H9 (cell line): ENCODE data around the gene MTA1. TPM values are rescaled to one million over a fixed set of nuclear protein-coding genes. Genes with fewer than 3 reads are reported as not detected.
A peak's percentile ranks its signal among the peaks of the same experiment; 100 is the strongest.

Experiments
- DNase-seq: peaks from one replicate; pipeline ENCODE4 v3.0.0-alpha.2; 2017
- H2AFZ ChIP-seq: one replicate; pipeline ENCODE4 v1.6.1; 2013; ENCODE audit warnings: mild to moderate bottlenecking, low read length, control low read depth, moderate library complexity
- H2AK5ac ChIP-seq: 2 replicates; pipeline ENCODE4 v1.6.1; 2013; ENCODE audit warnings: low read length, control low read depth, mixed read lengths; ENCODE audit not compliant: insufficient read length
- H2BK120ac ChIP-seq: one replicate; pipeline ENCODE4 v1.6.1; 2013; ENCODE audit warnings: low read depth, mild to moderate bottlenecking, low read length, control low read depth, inconsistent platforms; ENCODE audit not compliant: poor library complexity, severe bottlenecking
- H2BK12ac ChIP-seq: 2 replicates; pipeline ENCODE4 v1.6.1; 2013; ENCODE audit warnings: low read length, control low read depth, mixed read lengths, low read depth; ENCODE audit not compliant: insufficient read length
- H2BK15ac ChIP-seq: 2 replicates; pipeline ENCODE4 v1.6.1; 2013; ENCODE audit warnings: low read depth, low read length, control low read depth
- H2BK20ac ChIP-seq: one replicate; pipeline ENCODE4 v1.6.1; 2013; ENCODE audit warnings: low read depth, mild to moderate bottlenecking, low read length, control low read depth, inconsistent platforms; ENCODE audit not compliant: poor library complexity, severe bottlenecking
- H2BK5ac ChIP-seq: 2 replicates; pipeline ENCODE4 v1.6.1; 2013; ENCODE audit warnings: low read length, control low read depth, mixed read lengths; ENCODE audit not compliant: insufficient read length
- H3K14ac ChIP-seq: 2 replicates; pipeline ENCODE4 v1.6.1; 2013; ENCODE audit warnings: low read length, control low read depth; ENCODE audit not compliant: insufficient read depth
- H3K18ac ChIP-seq: 2 replicates; pipeline ENCODE4 v1.6.1; 2013; ENCODE audit warnings: low read depth, mild to moderate bottlenecking, mixed read lengths, low read length, control low read depth; ENCODE audit not compliant: insufficient read length
- H3K23ac ChIP-seq: 2 replicates; pipeline ENCODE4 v1.6.1; 2013; ENCODE audit warnings: low read length, control low read depth, mixed read lengths, low read depth; ENCODE audit not compliant: insufficient read length
- H3K23me2 ChIP-seq: 2 replicates; pipeline ENCODE4 v1.6.1; 2013; ENCODE audit warnings: low read depth, mild to moderate bottlenecking, mixed read lengths, low read length, control low read depth; ENCODE audit not compliant: insufficient read length, poor library complexity, severe bottlenecking
- H3K27ac ChIP-seq: 2 replicates; pipeline ENCODE4 v1.5.1; 2013; ENCODE audit warnings: low read length, control low read depth, mixed read lengths, low read depth; ENCODE audit not compliant: insufficient read length
- H3K27me3 ChIP-seq: 2 replicates; pipeline ENCODE4 v1.6.1; 2013; ENCODE audit warnings: low read length, control low read depth, inconsistent platforms; ENCODE audit not compliant: insufficient read depth
- H3K4ac ChIP-seq: 2 replicates; pipeline ENCODE4 v1.6.1; 2013; ENCODE audit warnings: low read depth, mild to moderate bottlenecking, control low read depth, inconsistent platforms, low read length, moderate library complexity
- H3K4me1 ChIP-seq: 2 replicates; pipeline ENCODE4 v1.6.1; 2013; ENCODE audit warnings: low read length, control low read depth, inconsistent platforms; ENCODE audit not compliant: insufficient read depth
- H3K4me2 ChIP-seq: 2 replicates; pipeline ENCODE4 v1.6.1; 2013; ENCODE audit warnings: low read length, control low read depth, mixed read lengths; ENCODE audit not compliant: insufficient read length, insufficient read depth
- H3K56ac ChIP-seq: 2 replicates; pipeline ENCODE4 v1.6.1; 2013; ENCODE audit warnings: low read depth, mild to moderate bottlenecking, mixed read lengths, low read length, control low read depth; ENCODE audit not compliant: insufficient read length
- H3K79me1 ChIP-seq: 2 replicates; pipeline ENCODE4 v1.6.1; 2013; ENCODE audit warnings: low read depth, mild to moderate bottlenecking, moderate library complexity, low read length, control low read depth, inconsistent platforms; ENCODE audit not compliant: insufficient read depth, poor library complexity, severe bottlenecking
- H3K79me2 ChIP-seq: 2 replicates; pipeline ENCODE4 v1.6.1; 2013; ENCODE audit warnings: low read length, control low read depth, inconsistent platforms; ENCODE audit not compliant: insufficient read depth
- H3K9ac ChIP-seq: 2 replicates; pipeline ENCODE4 v1.6.1; 2013; ENCODE audit warnings: low read length, control low read depth, mixed read lengths; ENCODE audit not compliant: insufficient read length; ENCODE audit errors: extremely low read depth
- H3K9me3 ChIP-seq: one replicate; pipeline ENCODE4 v1.6.1; 2013; ENCODE audit warnings: low read depth, low read length, inconsistent platforms; ENCODE audit not compliant: control insufficient read depth
- H3T11ph ChIP-seq: one replicate; pipeline ENCODE4 v1.6.1; 2013; ENCODE audit warnings: mild to moderate bottlenecking, low read length, control low read depth, inconsistent platforms
- H4K20me1 ChIP-seq: one replicate; pipeline ENCODE4 v1.6.1; 2013; ENCODE audit not compliant: control insufficient read depth, insufficient read length, insufficient read depth
- H4K5ac ChIP-seq: 2 replicates; pipeline ENCODE4 v1.6.1; 2013; ENCODE audit warnings: low read depth, mild to moderate bottlenecking, mixed read lengths, low read length, control low read depth; ENCODE audit not compliant: insufficient read length
- H4K8ac ChIP-seq: replicated peaks from 2 replicates; pipeline ENCODE4 v1.6.1; 2013; ENCODE audit warnings: low read length, control low read depth, mixed read lengths, low read depth; ENCODE audit not compliant: insufficient read length
- H4K91ac ChIP-seq: 2 replicates; pipeline ENCODE4 v1.6.1; 2013; ENCODE audit warnings: low read depth, mild to moderate bottlenecking, moderate library complexity, mixed read lengths, low read length, control low read depth; ENCODE audit not compliant: insufficient read length
- H3K27ac Mint-ChIP-seq, 3 experiments: 2 replicates in 2 of 3; 3 replicates in 1 of 3; pipeline ENCODE4 v1.8.0; 2020 to 2021; ENCODE audit warnings: mixed read lengths in 3 of 3, mild to moderate bottlenecking in 1 of 3, moderate library complexity in 1 of 3
- H3K27me3 Mint-ChIP-seq: 2 replicates; pipeline ENCODE4 v1.8.0; 2021; ENCODE audit warnings: low read depth, mild to moderate bottlenecking, moderate library complexity, mixed read lengths
- H3K36me3 Mint-ChIP-seq, 3 experiments: 2 replicates in 2 of 3; 3 replicates in 1 of 3; pipeline ENCODE4 v1.8.0; 2020 to 2021; ENCODE audit warnings: low read depth in 3 of 3, mixed read lengths in 3 of 3; ENCODE audit not compliant: insufficient read depth in 1 of 3
- H3K4me1 Mint-ChIP-seq, 2 experiments: 2 replicates each; pipeline ENCODE4 v1.8.0; 2020; ENCODE audit warnings: mixed read lengths in 2 of 2
- H3K4me3 Mint-ChIP-seq, 2 experiments: 2 replicates in 1 of 2; 3 replicates in 1 of 2; pipeline ENCODE4 v1.8.0; 2020 to 2021; ENCODE audit warnings: mild to moderate bottlenecking in 2 of 2, mixed read lengths in 2 of 2, moderate library complexity in 1 of 2
- H3K9me3 Mint-ChIP-seq, 2 experiments: 2 replicates in 1 of 2; 3 replicates in 1 of 2; pipeline ENCODE4 v1.8.0; 2020; ENCODE audit warnings: mild to moderate bottlenecking in 2 of 2, mixed read lengths in 2 of 2, moderate library complexity in 1 of 2
- CTCF ChIP-seq: fragments of 200-600 bp; sonication (generic); conservative IDR thresholded peaks from 3 replicates; pipeline ENCODE4 v1.8.0; 2021; ENCODE audit warnings: antibody characterized with exemption, mild to moderate bottlenecking
- WGBS: extraction: QIAGEN DNeasy Blood & Tissue Kit; methylation state at CpG from one replicate; pipeline ENCODE4 v1.1.7; 2013; ENCODE audit warnings: missing lambda C conversion rate, low lambda C conversion rate, mixed read lengths; ENCODE audit not compliant: insufficient read length; ENCODE audit errors: extremely low coverage; 5-methylcytosine and 5-hydroxymethylcytosine counted together
- total RNA-seq: library from RNA; stranded (reverse); gene quantifications from 2 replicates; pipeline ENCODE4 v1.2.1, GENCODE V29; 2021

The MTA1 gene
- total RNA-seq, 1 experiment from 2014 or later = 230 TPM

GRCh38 chr14:105447651-105448640 is 28.3 kb downstream of the MTA1 start:
- Histone ChIP-seq H2AK5ac (no peak overlapping the region), H4K91ac (no peak overlapping the region), H3K14ac (no peak overlapping the region), H3K18ac (no peak overlapping the region), H3T11ph (no peak overlapping the region), H3K4me2 (no peak overlapping the region), H2BK15ac (no peak overlapping the region), H2BK5ac (no peak overlapping the region), H3K4me1 (no peaks in the 10 kb centered on the region), H3K79me2 (no peaks in the 10 kb centered on the region), H3K23ac (no peak overlapping the region), H4K8ac (no peak overlapping the region), H4K20me1 (no peaks in the 10 kb centered on the region), H2BK12ac (no peak overlapping the region), H3K27me3 (no peaks in the 10 kb centered on the region), H4K5ac (no peak overlapping the region), H3K4ac (no peak overlapping the region), H3K9ac (no peak overlapping the region), H3K79me1 (no peaks in the 10 kb centered on the region), H3K27ac (no peak overlapping the region), H3K56ac (no peak overlapping the region), H3K23me2 (no peaks in the 10 kb centered on the region), H3K9me3 (no peaks in the 10 kb centered on the region), H2AFZ (no peak overlapping the region), H2BK120ac (no peak overlapping the region), H2BK20ac (no peak overlapping the region)
- no peak for DNase-seq
- Mint-ChIP-seq H3K27ac (peak overlapping the region in 1 of 3 experiments; percentile 36; a peak in 1 of 7 replicates), H3K27me3 (no peaks in the 10 kb centered on the region), H3K4me1 (no peaks in the 10 kb centered on the region), H3K9me3 (no peaks in the 10 kb centered on the region), H3K36me3 (peaks cover 18 to 45% (median 35%) of the 10 kb centered on the region in 3 experiments; a peak in 6 of 7 replicates), H3K4me3 (no peak overlapping the region)
- TF ChIP-seq CTCF = no peak
- no CpG with 5 or more reads among the region's 31 CpGs for WGBS
